Keratinocyte (primary cell): ENCODE results near the gene EYS. TPM values are rescaled to one million over a fixed set of nuclear protein-coding genes. Genes with fewer than 3 reads are reported as not detected.

Source experiments
- DNase-seq: peaks from one replicate; pipeline ENCODE4 v3.0.0-alpha.2; 2011; ENCODE audit warnings: low read depth, missing footprints, low spot score
- FAIRE-seq: peaks from 2 replicates; lab custom pipeline; 2011; peaks lifted over from hg19 to GRCh38; lab: Jason Lieb, UNC
- H2AFZ ChIP-seq: 2 replicates; pipeline ENCODE4 v1.6.0; 2012; ENCODE audit warnings: low read length, control low read depth, inconsistent platforms; ENCODE audit not compliant: control insufficient read depth
- H3K27ac ChIP-seq: 2 replicates; pipeline ENCODE4 v1.5.1; 2011; ENCODE audit warnings: low read length; ENCODE audit not compliant: control insufficient read depth, insufficient read depth
- H3K27me3 ChIP-seq: 3 replicates; pipeline ENCODE4 v1.6.0; 2011; ENCODE audit warnings: low read length; ENCODE audit not compliant: control insufficient read depth, insufficient read depth; ENCODE audit errors: extremely low read depth
- H3K36me3 ChIP-seq, 2 experiments: 2 replicates in 1 of 2; 3 replicates in 1 of 2; pipeline ENCODE4 v1.5.1; 2011; ENCODE audit warnings: low read length in 2 of 2, mild to moderate bottlenecking in 1 of 2; ENCODE audit not compliant: control insufficient read depth in 2 of 2, insufficient read depth in 2 of 2; ENCODE audit errors: extremely low read depth in 1 of 2
- H3K4me1 ChIP-seq: 3 replicates; pipeline ENCODE4 v1.5.1; 2011; ENCODE audit warnings: low read length; ENCODE audit not compliant: control insufficient read depth, insufficient read depth; ENCODE audit errors: extremely low read depth
- H3K4me2 ChIP-seq: 3 replicates; pipeline ENCODE4 v1.6.0; 2011; ENCODE audit warnings: low read depth, low read length; ENCODE audit not compliant: control insufficient read depth, insufficient read depth; ENCODE audit errors: extremely low read depth
- H3K4me3 ChIP-seq, 3 experiments: fragments of 200-600 bp in 1 of 3; sonication (generic) in 1 of 3; 2 replicates in 2 of 3; 3 replicates in 1 of 3; pipeline ENCODE4 v1.5.1; 2011 to 2016; ENCODE audit warnings: low read length in 3 of 3, mild to moderate bottlenecking in 3 of 3, control low read depth in 2 of 3, inconsistent platforms in 1 of 3, low read depth in 1 of 3, mixed read lengths in 1 of 3, mixed run types in 1 of 3, moderate library complexity in 1 of 3; ENCODE audit not compliant: control insufficient read depth in 2 of 3, insufficient read depth in 2 of 3; ENCODE audit errors: extremely low read depth in 1 of 3
- H3K79me2 ChIP-seq: 2 replicates; pipeline ENCODE4 v1.6.0; 2012; ENCODE audit warnings: low read length; ENCODE audit not compliant: control insufficient read depth, insufficient read depth
- H3K9ac ChIP-seq: 3 replicates; pipeline ENCODE4 v1.6.0; 2011; ENCODE audit warnings: low read length; ENCODE audit not compliant: control insufficient read depth, insufficient read depth; ENCODE audit errors: extremely low read depth
- H3K9me1 ChIP-seq: 3 replicates; pipeline ENCODE4 v1.6.0; 2011; ENCODE audit warnings: low read length; ENCODE audit not compliant: control insufficient read depth, insufficient read depth; ENCODE audit errors: extremely low read depth
- H3K9me3 ChIP-seq: 2 replicates; pipeline ENCODE4 v1.5.1; 2012; ENCODE audit warnings: low read depth, low read length; ENCODE audit not compliant: control insufficient read depth
- H4K20me1 ChIP-seq: 3 replicates; pipeline ENCODE4 v1.6.0; 2011; ENCODE audit warnings: low read length; ENCODE audit not compliant: control insufficient read depth, insufficient read depth; ENCODE audit errors: extremely low read depth
- EZH2 ChIP-seq: IDR thresholded peaks from one replicate; pipeline ENCODE4 v1.6.1; 2012; ENCODE audit warnings: inconsistent platforms, mild to moderate bottlenecking, low read length, moderate library complexity
- dilution Hi-C: fragments of 300-500 bp; cut with MboI; formaldehyde crosslinking; loops from one replicate; pipeline ENCODE4 v1.7.0; 2020; ENCODE audit warnings: low sequenced_read_pairs; ENCODE audit not compliant: extremely low pct_ligation_motif_present
- polyA plus RNA-seq, 5 experiments: library from polyadenylated mRNA; depleted of rRNA in 3 of 5; stranded (reverse) in 3 of 5; stranded (forward) in 1 of 5; unstranded in 1 of 5; fragments of >200 nt; gene quantifications; 1 replicate in 1 of 5; 2 replicates in 3 of 5; 3 replicates in 1 of 5; pipeline versions ENCODE4 v1.2.1 to v1.2.3, GENCODE V29; 2011 to 2012; ENCODE audit warnings: missing spikeins in 2 of 5, low read depth in 1 of 5, low replicate concordance in 1 of 5
- TF ChIP-seq, protein P1 (sequence below), 3 experiments: IDR thresholded peaks in 1 of 3; conservative IDR thresholded peaks in 1 of 3; optimal IDR thresholded peaks in 1 of 3; 2 replicates in 2 of 3; 3 replicates in 1 of 3; pipeline versions ENCODE3 to v1.5.1; 2011; ENCODE audit warnings: low read length in 3 of 3, mild to moderate bottlenecking in 3 of 3, moderate library complexity in 2 of 3, control low read depth in 1 of 3, inconsistent platforms in 1 of 3; ENCODE audit not compliant: insufficient read depth in 2 of 3; ENCODE audit errors: extremely low read depth in 1 of 3

Gene EYS
- polyA plus RNA-seq, 1 donor (not counting 4 experiments of a cell fraction or from before 2014, with no cell fraction given), result 0.34 TPM

DNA sequence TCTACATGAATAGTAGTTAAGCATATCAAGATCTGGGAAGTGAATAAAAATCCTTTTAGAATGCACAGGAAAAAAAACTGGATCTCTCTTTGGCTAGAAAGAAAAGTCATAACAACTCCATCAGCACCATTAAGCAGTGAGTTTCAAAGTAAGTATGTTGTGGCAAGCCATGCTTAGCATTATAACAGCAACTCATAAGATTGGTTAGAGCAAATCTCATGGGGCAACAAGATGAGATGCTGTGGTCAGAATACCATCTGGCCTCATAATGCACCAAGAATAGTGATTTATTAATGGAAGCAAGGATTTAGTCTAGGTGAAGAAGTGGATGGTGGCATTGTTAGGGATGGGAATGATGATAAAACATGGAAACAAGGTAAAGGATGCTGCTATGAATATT is 1912.0 kb downstream of the EYS start:
- Histone ChIP-seq H3K79me2 (no peaks in the 10 kb centered on the region), H3K27ac (no peak overlapping the region), H2AFZ (no peak overlapping the region), H3K9me3 (no peaks in the 10 kb centered on the region), H3K36me3 (no peaks in the 10 kb centered on the region), H3K9ac (no peak overlapping the region), H3K4me2 (no peak overlapping the region), H3K27me3 (no peaks in the 10 kb centered on the region), H4K20me1 (no peaks in the 10 kb centered on the region), H3K4me1 (no peaks in the 10 kb centered on the region), H3K4me3 (no peak overlapping the region), H3K9me1 (no peaks in the 10 kb centered on the region)
- FAIRE-seq, result no peak
- dilution Hi-C loops, result no loop called here
- TF ChIP-seq EZH2, result no peak
- TF ChIP-seq, protein P1, sequence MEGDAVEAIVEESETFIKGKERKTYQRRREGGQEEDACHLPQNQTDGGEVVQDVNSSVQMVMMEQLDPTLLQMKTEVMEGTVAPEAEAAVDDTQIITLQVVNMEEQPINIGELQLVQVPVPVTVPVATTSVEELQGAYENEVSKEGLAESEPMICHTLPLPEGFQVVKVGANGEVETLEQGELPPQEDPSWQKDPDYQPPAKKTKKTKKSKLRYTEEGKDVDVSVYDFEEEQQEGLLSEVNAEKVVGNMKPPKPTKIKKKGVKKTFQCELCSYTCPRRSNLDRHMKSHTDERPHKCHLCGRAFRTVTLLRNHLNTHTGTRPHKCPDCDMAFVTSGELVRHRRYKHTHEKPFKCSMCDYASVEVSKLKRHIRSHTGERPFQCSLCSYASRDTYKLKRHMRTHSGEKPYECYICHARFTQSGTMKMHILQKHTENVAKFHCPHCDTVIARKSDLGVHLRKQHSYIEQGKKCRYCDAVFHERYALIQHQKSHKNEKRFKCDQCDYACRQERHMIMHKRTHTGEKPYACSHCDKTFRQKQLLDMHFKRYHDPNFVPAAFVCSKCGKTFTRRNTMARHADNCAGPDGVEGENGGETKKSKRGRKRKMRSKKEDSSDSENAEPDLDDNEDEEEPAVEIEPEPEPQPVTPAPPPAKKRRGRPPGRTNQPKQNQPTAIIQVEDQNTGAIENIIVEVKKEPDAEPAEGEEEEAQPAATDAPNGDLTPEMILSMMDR (optimal IDR thresholded peaks at IDR 0.05 in 1 of 3, IDR thresholded peaks at IDR 0.05 in 1 of 3, conservative IDR thresholded peaks at IDR 0.05 in 1 of 3; ENCODE audit: extremely low read depth in 1 of 3, insufficient read depth in 2 of 3, low read length in 3 of 3), result no peak
- no peak for DNase-seq

DNA sequence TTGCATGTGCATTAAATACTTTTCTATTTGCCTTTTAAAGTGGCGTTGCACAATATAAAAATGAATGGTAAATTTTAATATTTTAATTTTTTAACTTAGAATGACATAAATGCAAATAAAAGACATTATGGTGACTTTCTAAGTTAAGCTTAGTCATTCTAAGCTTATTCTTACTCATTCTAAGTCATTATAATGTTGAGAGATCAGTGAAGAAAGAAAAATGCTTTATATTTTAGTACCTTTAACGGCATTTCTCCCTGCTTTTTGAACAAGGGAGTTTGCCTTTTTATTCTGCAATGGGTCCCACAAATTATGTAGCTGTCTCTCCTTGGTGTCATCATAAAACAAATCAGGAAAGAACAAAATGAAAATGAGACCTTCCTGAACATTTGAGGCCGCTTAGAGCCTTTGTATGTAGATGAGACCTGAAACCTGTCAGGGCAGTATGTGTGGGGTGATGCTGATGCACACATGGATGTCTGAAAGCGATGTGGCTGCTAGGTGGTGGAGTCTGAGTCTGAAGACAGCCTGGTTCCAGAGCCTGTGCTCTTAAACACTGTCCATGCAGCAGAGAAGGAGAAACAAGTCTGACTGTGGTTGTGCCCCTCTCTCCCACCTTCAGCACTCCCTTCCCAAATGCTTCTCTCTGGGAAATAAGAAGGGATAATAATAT is 1913.4 kb downstream of the EYS start:
- Histone ChIP-seq H3K36me3 (no peaks in the 10 kb centered on the region), H3K4me1 (no peaks in the 10 kb centered on the region), H3K4me2 (no peak overlapping the region), H3K9me1 (no peaks in the 10 kb centered on the region), H2AFZ (no peak overlapping the region), H3K9me3 (no peaks in the 10 kb centered on the region), H3K79me2 (no peaks in the 10 kb centered on the region), H3K4me3 (no peak overlapping the region), H3K9ac (no peak overlapping the region), H4K20me1 (no peaks in the 10 kb centered on the region), H3K27me3 (no peaks in the 10 kb centered on the region), H3K27ac (no peak overlapping the region)
- FAIRE-seq (no peak), DNase-seq (no peak)
- TF ChIP-seq, protein P1 (optimal IDR thresholded peaks at IDR 0.05 in 1 of 3, IDR thresholded peaks at IDR 0.05 in 1 of 3, conservative IDR thresholded peaks at IDR 0.05 in 1 of 3; ENCODE audit: extremely low read depth in 1 of 3, insufficient read depth in 2 of 3, low read length in 3 of 3), result no peak
- no peak for TF ChIP-seq EZH2
- dilution Hi-C loops, result no loop called here
